ENCODE data around the gene USP10.

Gene USP10

DNA sequence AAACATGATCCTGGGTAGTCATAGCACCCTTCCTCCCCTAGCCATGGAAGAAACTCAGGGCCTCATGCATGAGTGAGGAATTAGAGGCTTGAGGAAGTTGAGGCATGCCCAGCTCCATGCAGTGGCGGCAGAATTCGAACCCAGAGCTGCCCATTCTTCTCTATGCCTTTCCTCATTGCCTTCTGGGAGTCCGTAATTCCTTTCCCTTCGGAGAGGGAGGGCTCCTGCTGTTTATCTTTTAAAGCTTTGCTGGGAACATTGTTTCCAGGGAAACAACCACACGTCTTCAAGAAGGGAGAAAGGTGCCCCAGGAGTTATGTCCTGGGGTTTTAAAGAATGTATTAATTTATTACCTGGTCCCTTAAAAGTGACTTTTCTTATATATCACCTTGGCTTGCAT, 128.5 kb downstream of the USP10 start:
- Histone ChIP-seq H3K4me2 (ENCODE audit: low read length, poor library complexity, severe bottlenecking) (no peak overlapping the region), H2AK5ac (ENCODE audit: low read length, severe bottlenecking) (peak overlapping the region; percentile 12), H3K14ac (ENCODE audit: low read length in 2 of 2) (no peak overlapping the region), H2AFZ (ENCODE audit: low read depth, low read length) (no peak overlapping the region), H3K27ac (ENCODE audit: low read length, poor library complexity, severe bottlenecking) (no peak overlapping the region), H2BK5ac (ENCODE audit: low read depth, low read length, poor library complexity, severe bottlenecking) (no peak overlapping the region), H3K18ac (ENCODE audit: low read depth in 1 of 2, low read length in 2 of 2) (peak overlapping the region; percentile 52 to 64), H3K4ac (ENCODE audit: low read depth in 1 of 2, low read length in 2 of 2) (peak overlapping the region in 1 of 2 experiments; percentile 34), H2BK120ac (ENCODE audit: low read depth, low read length) (no peak overlapping the region), H3K36me3 (ENCODE audit: control insufficient read depth in 1 of 2, insufficient read depth in 2 of 2, low read depth in 1 of 2, low read length in 2 of 2) (no peaks in the 10 kb centered on the region), H4K8ac (ENCODE audit: low read length) (no peak overlapping the region), H3K27me3 (ENCODE audit: control insufficient read depth in 1 of 2, insufficient read depth in 1 of 2, low read length in 2 of 2) (no peaks in the 10 kb centered on the region), H3K4me3 (ENCODE audit: insufficient read depth in 1 of 2, low read depth in 1 of 2, low read length in 2 of 2) (no peak overlapping the region), H3K23ac (ENCODE audit: low read length in 2 of 2) (no peak overlapping the region), H2BK12ac (ENCODE audit: low read length in 2 of 2) (peak overlapping the region in 1 of 2 experiments; percentile 81), H3K9me3 (ENCODE audit: control insufficient read depth, low read length) (no peaks in the 10 kb centered on the region), H3K9ac (ENCODE audit: low read length) (no peak overlapping the region), H4K91ac (ENCODE audit: low read length) (no peak overlapping the region), H3K4me1 (ENCODE audit: control insufficient read depth, insufficient read depth, low read depth, low read length) (peaks cover 28% of the 10 kb centered on the region), H2BK15ac (ENCODE audit: low read depth, poor library complexity, severe bottlenecking) (no peak overlapping the region), H3K79me1 (replicated peaks; ENCODE audit: low read length, poor library complexity, severe bottlenecking) (no peaks in the 10 kb centered on the region)
- no peak for DNase-seq
- WGBS: 100% methylated on average over 2 of the region's 5 CpGs

Measured in mesenchymal stem cell (in vitro differentiated cells and primary cell).